Fibroblast of the aortic adventitia (primary cell): ENCODE data around the gene PCDHGA2. TPM values are rescaled to one million over a fixed set of nuclear protein-coding genes. Genes with fewer than 3 reads are reported as not detected.
"Not testable (repeated sequence)": the region's sequence is repeated elsewhere in the genome, so short reads cannot be mapped to it uniquely, and the experiment has no call there.

Experiments
- DNase-seq: peaks from one replicate; pipeline ENCODE4 v3.0.0-alpha.2; 2010; ENCODE audit warnings: low read depth
- H3K4me3 ChIP-seq: 2 replicates; pipeline ENCODE4 v1.5.1; 2011; ENCODE audit warnings: low read depth, mild to moderate bottlenecking, control low read depth, low read length, moderate library complexity
- total RNA-seq: library from RNA; depleted of rRNA; stranded (reverse); fragments of >200 nt; gene quantifications from 2 replicates; pipeline ENCODE4 v1.2.3, GENCODE V29; 2012; ENCODE audit warnings: low replicate concordance
- TF ChIP-seq, protein P1 (sequence below): IDR thresholded peaks from 2 replicates; pipeline ENCODE4 v1.5.1; 2011; ENCODE audit warnings: mild to moderate bottlenecking, low read length, control low read depth, inconsistent platforms; ENCODE audit not compliant: insufficient read depth

PCDHGA2 gene
- total RNA-seq, 1 donor, result 3.9 TPM

DNA sequence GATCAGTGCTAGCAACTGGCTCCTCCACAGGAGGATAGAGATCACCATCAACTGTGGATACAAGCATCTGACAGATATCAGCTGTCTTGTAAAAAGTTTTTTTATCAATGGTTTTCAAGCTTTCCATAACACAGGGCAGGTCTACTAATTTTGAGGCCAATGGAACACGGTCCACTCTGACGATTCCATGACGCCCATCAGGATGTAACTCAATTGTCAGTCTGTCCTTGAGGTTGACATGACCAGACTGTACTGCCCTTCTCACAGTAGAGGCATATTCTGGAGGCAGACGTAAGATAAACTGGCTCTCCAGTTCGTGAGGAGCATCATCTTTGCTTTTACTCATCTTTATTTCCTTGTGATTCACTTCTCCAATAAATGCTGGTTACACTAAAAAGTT, 18.9 kb upstream of the PCDHGA2 start:
- TF ChIP-seq, protein P1, sequence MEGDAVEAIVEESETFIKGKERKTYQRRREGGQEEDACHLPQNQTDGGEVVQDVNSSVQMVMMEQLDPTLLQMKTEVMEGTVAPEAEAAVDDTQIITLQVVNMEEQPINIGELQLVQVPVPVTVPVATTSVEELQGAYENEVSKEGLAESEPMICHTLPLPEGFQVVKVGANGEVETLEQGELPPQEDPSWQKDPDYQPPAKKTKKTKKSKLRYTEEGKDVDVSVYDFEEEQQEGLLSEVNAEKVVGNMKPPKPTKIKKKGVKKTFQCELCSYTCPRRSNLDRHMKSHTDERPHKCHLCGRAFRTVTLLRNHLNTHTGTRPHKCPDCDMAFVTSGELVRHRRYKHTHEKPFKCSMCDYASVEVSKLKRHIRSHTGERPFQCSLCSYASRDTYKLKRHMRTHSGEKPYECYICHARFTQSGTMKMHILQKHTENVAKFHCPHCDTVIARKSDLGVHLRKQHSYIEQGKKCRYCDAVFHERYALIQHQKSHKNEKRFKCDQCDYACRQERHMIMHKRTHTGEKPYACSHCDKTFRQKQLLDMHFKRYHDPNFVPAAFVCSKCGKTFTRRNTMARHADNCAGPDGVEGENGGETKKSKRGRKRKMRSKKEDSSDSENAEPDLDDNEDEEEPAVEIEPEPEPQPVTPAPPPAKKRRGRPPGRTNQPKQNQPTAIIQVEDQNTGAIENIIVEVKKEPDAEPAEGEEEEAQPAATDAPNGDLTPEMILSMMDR, result no peak
- peak overlapping the region; percentile 85 for H3K4me3 ChIP-seq
- no peak for DNase-seq

DNA sequence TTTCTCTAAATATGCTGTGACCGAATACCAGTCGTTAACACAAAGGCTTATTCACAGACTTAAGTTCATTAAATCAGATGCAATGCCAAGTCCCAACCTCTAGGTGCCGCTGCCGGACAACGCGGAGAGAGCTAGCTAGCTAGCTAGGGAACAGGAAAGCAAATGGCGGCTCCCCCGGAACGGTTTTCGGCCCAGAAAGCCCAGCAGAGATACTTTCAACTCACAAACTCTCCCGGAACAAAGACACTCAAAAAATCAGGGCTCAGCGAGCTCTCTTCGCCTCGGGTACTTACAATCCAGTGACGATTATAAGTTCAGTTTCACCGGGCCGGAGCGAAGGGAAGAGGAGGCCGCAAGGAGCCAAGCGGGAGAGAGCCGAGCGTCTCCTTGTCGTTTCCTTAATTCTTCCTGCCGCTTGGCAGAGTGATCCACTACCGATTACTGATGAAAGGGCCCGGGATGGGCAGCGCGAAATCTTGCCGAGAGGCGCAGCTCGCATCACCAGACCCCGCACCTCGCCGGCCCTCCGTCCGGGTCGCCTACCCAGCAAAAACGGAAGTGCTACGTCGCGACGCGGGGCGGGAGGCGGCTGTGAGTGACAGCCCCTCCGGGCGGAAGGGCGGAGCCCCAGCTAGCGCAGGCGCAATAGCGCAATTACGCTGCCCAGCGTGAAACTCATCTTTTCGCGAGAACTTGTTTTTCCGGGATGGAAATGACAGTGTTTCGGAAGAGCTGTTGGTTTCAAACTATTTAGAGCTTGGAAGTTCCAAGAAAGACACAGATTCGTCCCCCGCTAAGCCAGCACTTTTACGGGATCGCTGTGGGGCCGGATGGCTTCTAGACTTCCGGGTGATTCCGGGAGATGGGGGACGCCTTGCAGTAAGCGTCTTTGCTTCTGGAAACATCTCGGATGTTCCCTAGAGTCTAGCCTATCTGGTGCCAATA, 18.1 kb upstream of the PCDHGA2 start, which contains the start of gene TAF7:
Gene TAF7 (minus strand): TSS at position 560 of the 945 bp plus-strand sequence. CDS start 740 bp downstream, outside the sequence.
- peak within 1 kb of the TSS; percentile 85 for H3K4me3 ChIP-seq
- TF ChIP-seq, protein P1, result peak; percentile 94
- DNase-seq, result peak; percentile 95

DNA sequence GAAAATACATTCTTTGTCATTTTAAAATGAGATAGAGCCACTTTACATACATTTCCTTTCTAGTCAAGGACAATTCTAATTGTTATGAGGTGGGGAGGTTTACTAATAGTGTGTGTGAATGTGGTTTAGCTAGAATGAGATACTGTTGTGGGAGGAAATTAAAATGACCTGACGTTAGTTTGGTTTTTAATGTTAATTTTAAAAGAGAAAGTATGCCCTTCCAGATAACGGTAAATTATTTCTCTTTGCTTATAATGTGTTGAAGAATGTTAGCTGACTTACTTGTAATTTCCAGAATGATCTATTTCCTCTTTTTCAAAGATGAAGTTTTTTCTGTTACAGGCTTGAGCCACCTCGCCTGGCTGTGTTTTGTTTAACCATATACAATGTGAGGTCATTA, 16.3 kb upstream of the PCDHGA2 start:
- TF ChIP-seq, protein P1, result no peak
- no peak overlapping the region for H3K4me3 ChIP-seq
- no peak for DNase-seq

DNA sequence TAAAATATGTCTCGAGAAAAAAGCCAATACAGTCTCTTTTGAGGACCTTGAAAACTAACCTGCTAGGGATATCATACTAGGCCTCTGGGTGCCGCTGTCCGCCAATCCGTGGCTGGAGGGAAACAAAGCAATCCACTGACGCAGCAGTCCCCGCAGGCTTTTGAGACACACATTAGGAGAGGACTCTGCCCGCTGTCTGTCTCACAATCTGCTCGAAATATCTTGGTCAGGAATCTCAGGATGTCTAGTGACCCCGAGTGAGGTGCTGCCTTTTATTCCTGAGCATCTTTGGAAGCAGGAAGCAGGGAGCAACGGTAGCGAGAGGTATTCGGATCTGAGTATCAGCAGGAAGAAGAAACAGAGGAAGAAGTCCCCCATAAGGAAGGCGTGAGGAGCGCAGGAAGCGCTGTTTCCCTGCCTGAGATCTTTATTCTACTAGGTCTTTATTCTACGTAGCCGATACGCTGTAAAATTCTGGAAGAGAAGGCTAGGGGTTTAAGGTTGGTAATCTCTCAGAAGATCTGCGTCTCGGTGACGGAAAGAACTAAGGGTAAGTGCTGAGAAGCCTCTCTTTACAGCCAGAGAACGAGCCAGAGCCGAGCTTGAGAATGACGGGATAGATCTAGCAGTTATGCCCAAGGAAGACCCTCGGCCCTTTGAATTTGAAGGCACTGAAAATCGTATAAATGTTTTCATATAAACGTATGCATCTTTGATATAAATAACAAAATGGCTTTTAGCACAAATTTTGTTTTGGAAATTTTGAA, 12.3 kb upstream of the PCDHGA2 start:
- DNase-seq, result peak; percentile 74
- TF ChIP-seq, protein P1, result peak; percentile 79
- H3K4me3 ChIP-seq, result peak overlapping the region; percentile 71

DNA sequence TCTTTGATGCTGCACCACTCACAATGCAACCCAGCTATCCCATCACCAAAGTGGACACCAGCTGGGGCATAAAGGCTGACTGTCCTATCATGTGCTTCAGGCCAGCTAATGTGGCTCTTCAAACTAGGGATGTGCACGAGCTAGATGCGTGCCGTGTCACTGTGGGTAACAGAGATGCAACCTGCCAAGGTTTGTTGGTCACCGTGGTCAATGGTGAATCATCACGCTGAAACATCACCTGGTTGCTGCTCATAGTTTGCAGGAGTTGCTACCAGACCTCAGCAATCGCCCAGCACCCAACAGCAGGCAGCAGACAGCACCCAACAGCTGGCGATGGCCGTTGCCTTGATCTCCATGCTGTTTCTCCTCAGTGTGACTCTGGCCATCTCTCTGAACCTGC, 10.3 kb upstream of the PCDHGA2 start:
- DNase-seq, result no peak
- TF ChIP-seq, protein P1, result no peak
- no peak overlapping the region for H3K4me3 ChIP-seq

DNA sequence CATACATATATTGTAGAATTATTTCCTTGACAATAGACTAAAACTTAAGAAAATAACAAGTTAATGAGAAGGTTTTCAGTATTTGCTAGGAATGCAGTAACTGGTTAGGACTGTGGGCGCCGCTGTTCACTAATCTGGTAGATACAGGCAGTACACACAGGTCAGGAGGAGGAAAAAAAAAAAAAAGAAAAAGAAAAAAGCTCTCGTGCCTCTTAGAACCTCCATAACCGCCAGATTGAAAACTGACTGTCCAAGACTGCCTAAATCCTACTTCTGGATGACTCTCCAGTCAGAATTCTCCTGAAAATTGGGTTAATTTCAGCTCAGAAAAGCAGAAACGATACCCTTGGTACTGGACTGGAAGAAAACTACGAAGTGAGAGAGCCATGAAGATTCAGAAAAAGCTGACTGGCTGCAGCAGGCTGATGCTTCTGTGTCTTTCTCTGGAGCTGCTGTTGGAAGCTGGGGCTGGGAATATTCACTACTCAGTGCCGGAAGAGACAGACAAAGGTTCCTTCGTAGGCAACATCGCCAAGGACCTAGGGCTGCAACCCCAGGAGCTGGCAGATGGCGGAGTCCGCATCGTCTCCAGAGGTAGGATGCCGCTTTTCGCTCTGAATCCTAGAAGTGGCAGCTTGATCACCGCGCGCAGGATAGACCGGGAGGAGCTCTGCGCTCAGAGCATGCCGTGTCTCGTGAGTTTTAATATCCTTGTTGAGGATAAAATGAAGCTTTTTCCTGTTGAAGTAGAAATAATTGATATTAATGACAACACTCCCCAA, 8.1 kb upstream of the PCDHGA2 start, which contains the start of gene PCDHGA1:
Gene PCDHGA1 (plus strand): TSS at position 216 of the 782 bp plus-strand sequence.
- peak; percentile 70 for DNase-seq
- peak within 1 kb of the TSS; percentile 49 for H3K4me3 ChIP-seq
- TF ChIP-seq, protein P1, result peak; percentile 64

DNA sequence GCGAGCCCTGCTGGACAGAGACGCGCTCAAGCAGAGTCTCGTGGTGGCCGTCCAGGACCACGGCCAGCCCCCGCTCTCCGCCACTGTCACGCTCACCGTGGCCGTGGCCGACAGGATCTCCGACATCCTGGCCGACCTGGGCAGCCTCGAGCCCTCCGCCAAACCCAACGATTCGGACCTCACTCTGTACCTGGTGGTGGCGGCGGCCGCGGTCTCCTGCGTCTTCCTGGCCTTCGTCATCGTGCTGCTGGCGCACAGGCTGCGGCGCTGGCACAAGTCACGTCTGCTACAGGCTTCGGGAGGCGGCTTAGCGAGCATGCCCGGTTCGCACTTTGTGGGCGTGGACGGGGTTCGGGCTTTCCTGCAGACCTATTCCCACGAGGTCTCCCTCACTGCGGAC, 6.0 kb upstream of the PCDHGA2 start:
- not testable (repeated sequence) for DNase-seq, H3K4me3 ChIP-seq

DNA sequence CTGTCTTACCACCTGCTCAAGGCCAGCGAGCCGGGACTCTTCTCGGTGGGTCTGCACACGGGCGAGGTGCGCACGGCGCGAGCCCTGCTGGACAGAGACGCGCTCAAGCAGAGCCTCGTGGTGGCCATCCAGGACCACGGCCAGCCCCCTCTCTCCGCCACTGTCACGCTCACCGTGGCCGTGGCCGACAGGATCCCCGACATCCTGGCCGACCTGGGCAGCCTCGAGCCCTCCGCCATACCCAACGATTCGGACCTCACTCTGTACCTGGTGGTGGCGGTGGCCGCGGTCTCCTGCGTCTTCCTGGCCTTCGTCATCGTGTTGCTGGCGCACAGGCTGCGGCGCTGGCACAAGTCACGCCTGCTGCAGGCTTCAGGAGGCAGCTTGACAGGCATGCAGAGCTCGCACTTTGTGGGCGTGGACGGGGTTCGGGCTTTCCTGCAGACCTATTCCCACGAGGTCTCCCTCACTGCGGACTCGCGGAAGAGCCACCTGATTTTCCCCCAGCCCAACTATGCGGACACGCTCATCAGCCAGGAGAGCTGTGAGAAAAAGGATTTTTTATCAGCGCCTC, 2.3 kb downstream of the PCDHGA2 start:
- DNase-seq, H3K4me3 ChIP-seq: not testable (repeated sequence)
